Kidney (tissue), 14 donors: ENCODE results near the gene FERMT1. TPM values are rescaled to one million over a fixed set of nuclear protein-coding genes. Genes with fewer than 3 reads are reported as not detected.

Experiments used
- DNase-seq, 5 donors: peaks; one replicate each; pipeline ENCODE4 v3.0.0-alpha.2; 2013 to 2020
- FAIRE-seq: peaks from 2 replicates; lab custom pipeline; 2012; peaks lifted over from hg19 to GRCh38; lab: Jason Lieb, UNC
- H3K27ac ChIP-seq, 2 donors: one replicate each; pipeline ENCODE4 v1.7.0; 2013; ENCODE audit warnings: low read depth in 2 of 2, low read length in 2 of 2, inconsistent platforms in 1 of 2
- H3K27me3 ChIP-seq: one replicate; pipeline ENCODE4 v1.7.1; 2013; ENCODE audit warnings: low read length, inconsistent platforms; ENCODE audit not compliant: control insufficient read depth, insufficient read depth
- H3K36me3 ChIP-seq, 3 donors: one replicate each; pipeline versions ENCODE4 v1.7.0 to v1.7.1; 2013; ENCODE audit warnings: low read length in 3 of 3, control low read depth in 1 of 3, inconsistent platforms in 1 of 3; ENCODE audit not compliant: insufficient read depth in 3 of 3, control insufficient read depth in 2 of 3
- H3K4me1 ChIP-seq, 3 donors: one replicate each; pipeline versions ENCODE4 v1.7.0 to v1.7.1; 2013; ENCODE audit warnings: low read length in 3 of 3, inconsistent platforms in 1 of 3, low read depth in 1 of 3; ENCODE audit not compliant: control insufficient read depth in 2 of 3, insufficient read depth in 2 of 3
- H3K4me3 ChIP-seq, 3 donors: one replicate each; pipeline versions ENCODE4 v1.7.0 to v1.8.1; 2013; ENCODE audit warnings: low read length in 3 of 3, control low read depth in 1 of 3, inconsistent platforms in 1 of 3
- H3K9ac ChIP-seq, 3 donors: one replicate each; pipeline versions ENCODE4 v1.7.0 to v1.7.1; 2013; ENCODE audit warnings: low read length in 3 of 3, control low read depth in 1 of 3, inconsistent platforms in 1 of 3
- H3K9me3 ChIP-seq, 3 donors: one replicate each; pipeline versions ENCODE4 v1.7.0 to v1.7.1; 2013; ENCODE audit warnings: low read length in 3 of 3, control low read depth in 1 of 3, inconsistent platforms in 1 of 3; ENCODE audit not compliant: control insufficient read depth in 2 of 3, insufficient read depth in 1 of 3
- intact Hi-C: fragments of 100-400 bp; cut with DNase I; formaldehyde crosslinking; loops from one replicate; pipeline ENCODE4 v1.11.1; 2022
- polyA plus RNA-seq: library from polyadenylated mRNA; stranded (reverse); fragments of 350-450 nt; fragmentation: Illumina TruSeq; extraction: RNeasy Lipid Tissue Mini Kit (QIAGEN cat#74804); gene quantifications from one replicate; pipeline ENCODE4 v1.2.3, GENCODE V29; 2014; ENCODE audit warnings: low read depth, low replicate concordance; ENCODE audit not compliant: insufficient read depth
- total RNA-seq: library from RNA; stranded (reverse); fragmentation: NEBNext Ultra II Directional; extraction: Animal tissue kit (Norgen Biotek cat#: 25700); gene quantifications from one replicate; pipeline ENCODE4 v1.2.1, GENCODE V29; 2021
- TF ChIP-seq, protein P1 (sequence below): IDR thresholded peaks from 3 replicates; pipeline ENCODE4 v1.5.1; 2012; ENCODE audit warnings: mild to moderate bottlenecking, moderate library complexity, borderline replicate concordance; ENCODE audit not compliant: insufficient read depth; ENCODE audit errors: extremely low read depth
- donor health status: control.
- donor health status: control.
- donor health status: control.
- donor health status: control.
- donor health status: control.
- donor health status: DM: yes; HTN: yes; CAD: no.
- donor health status: Normal renal cell carcinoma (clear cell type).

The FERMT1 gene
- total and polyA plus RNA-seq, 2 donors from 2014 or later: 0.57 to 2.2 TPM

DNA sequence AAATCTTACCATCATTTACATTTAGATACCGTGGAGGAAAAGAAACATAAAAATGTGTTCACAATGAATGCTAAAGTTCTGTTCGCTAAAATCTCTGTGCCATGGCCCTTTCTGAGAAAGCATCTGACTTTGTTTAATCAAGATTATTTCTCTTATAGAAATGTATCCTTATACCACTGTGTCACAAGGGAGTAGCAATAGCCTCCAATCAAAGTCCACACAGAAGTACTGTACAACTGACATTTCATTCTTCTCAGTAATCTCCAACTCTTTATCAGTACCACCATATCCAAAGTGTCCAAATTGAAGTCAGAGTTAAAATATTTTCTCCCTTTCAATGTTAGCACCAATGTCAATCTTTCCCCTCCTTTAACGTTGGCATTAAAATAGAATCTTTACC, 6.1 kb downstream of the FERMT1 start:
- intact Hi-C loops: no loop called here
- TF ChIP-seq, protein P1, sequence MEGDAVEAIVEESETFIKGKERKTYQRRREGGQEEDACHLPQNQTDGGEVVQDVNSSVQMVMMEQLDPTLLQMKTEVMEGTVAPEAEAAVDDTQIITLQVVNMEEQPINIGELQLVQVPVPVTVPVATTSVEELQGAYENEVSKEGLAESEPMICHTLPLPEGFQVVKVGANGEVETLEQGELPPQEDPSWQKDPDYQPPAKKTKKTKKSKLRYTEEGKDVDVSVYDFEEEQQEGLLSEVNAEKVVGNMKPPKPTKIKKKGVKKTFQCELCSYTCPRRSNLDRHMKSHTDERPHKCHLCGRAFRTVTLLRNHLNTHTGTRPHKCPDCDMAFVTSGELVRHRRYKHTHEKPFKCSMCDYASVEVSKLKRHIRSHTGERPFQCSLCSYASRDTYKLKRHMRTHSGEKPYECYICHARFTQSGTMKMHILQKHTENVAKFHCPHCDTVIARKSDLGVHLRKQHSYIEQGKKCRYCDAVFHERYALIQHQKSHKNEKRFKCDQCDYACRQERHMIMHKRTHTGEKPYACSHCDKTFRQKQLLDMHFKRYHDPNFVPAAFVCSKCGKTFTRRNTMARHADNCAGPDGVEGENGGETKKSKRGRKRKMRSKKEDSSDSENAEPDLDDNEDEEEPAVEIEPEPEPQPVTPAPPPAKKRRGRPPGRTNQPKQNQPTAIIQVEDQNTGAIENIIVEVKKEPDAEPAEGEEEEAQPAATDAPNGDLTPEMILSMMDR: no peak
- Histone ChIP-seq H3K4me3 (no peak overlapping the region), H3K9me3 (peaks cover 0 to 2% (median 0%) of the 10 kb centered on the region in 3 donors), H3K27ac (no peak overlapping the region), H3K36me3 (peaks cover 0 to 15% (median 0%) of the 10 kb centered on the region in 3 donors), H3K27me3 (no peaks in the 10 kb centered on the region), H3K9ac (no peak overlapping the region), H3K4me1 (no peaks in the 10 kb centered on the region)
- FAIRE-seq (no peak), DNase-seq (no peak)

DNA sequence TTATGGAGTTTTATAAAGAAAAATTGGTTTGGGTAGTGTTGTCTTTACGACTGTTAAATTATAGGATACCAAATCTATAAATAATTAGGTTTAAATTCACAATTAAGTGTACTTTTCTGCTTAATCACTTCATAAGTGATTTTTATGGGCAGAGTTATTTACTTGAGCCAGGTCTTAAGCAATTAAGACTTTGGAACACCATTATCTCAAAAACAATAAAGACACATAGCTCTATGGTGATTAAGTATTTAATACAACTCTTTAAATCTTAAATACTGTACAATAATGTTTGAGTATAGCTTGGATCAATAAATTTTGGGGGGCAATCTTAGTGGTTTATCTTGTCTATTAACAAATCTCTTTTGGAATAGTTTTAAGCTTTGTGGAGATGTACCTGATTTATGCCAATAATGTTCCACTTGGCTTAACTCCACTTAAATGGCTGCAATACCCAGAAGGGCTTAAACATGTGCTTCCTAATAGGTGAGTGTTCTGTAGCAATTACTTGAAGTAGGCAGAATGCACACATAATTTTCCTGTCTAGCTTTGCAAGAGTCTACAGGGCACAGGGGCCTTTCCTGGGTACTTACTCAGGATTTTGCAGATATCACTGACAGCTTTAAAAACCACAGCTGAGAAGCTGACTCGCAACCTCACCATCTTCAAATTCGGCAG, 7.5 kb downstream of the FERMT1 start:
- Histone ChIP-seq H3K4me3 (no peak overlapping the region), H3K36me3 (peaks cover 0 to 15% (median 0%) of the 10 kb centered on the region in 3 donors), H3K9ac (no peak overlapping the region), H3K27ac (no peak overlapping the region), H3K27me3 (no peaks in the 10 kb centered on the region), H3K4me1 (no peaks in the 10 kb centered on the region), H3K9me3 (peaks cover 0 to 2% (median 0%) of the 10 kb centered on the region in 3 donors)
- intact Hi-C loops: no loop called here
- FAIRE-seq (no peak), DNase-seq (no peak)
- TF ChIP-seq, protein P1: no peak

DNA sequence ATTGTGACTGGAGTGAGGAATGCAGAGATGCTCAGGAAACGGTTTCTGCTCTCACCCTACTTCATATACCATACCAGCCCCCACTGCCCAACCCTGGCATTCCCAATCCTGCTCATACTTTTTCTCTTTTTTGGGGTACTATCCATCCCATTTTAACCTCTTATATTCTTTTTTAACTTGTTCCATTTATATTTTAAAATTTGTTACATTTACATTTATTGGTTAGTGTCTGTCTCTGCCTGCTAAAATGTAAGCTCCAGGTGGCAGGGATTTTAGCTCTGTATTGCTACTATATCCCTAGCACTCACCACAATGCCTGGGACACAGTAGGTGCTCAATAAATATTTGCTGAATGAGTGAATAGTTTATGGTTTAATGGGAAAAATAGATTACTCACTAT, 8.1 kb downstream of the FERMT1 start:
- no peak overlapping the region for H3K4me3 ChIP-seq
- no peak for DNase-seq
- no peaks in the 10 kb centered on the region for H3K27me3 ChIP-seq
- TF ChIP-seq, protein P1: no peak
- peaks cover 0 to 2% (median 0%) of the 10 kb centered on the region in 3 donors for H3K9me3 ChIP-seq
- peaks cover 0 to 15% (median 0%) of the 10 kb centered on the region in 3 donors for H3K36me3 ChIP-seq
- H3K27ac ChIP-seq: no peak overlapping the region
- intact Hi-C loops: no loop called here
- no peak for FAIRE-seq
- H3K4me1 ChIP-seq: no peaks in the 10 kb centered on the region
- no peak overlapping the region for H3K9ac ChIP-seq
